HUDEP-2 (cell line): ENCODE measurements around the gene PYGM.

Experiments used
- DNase-seq, 76 experiments: peaks; one replicate each; lab custom pipeline; 2025; ENCODE audit not compliant: unreplicated experiment in 76 of 76; lab: John Stamatoyannopoulos, UW

The PYGM gene

DNA sequence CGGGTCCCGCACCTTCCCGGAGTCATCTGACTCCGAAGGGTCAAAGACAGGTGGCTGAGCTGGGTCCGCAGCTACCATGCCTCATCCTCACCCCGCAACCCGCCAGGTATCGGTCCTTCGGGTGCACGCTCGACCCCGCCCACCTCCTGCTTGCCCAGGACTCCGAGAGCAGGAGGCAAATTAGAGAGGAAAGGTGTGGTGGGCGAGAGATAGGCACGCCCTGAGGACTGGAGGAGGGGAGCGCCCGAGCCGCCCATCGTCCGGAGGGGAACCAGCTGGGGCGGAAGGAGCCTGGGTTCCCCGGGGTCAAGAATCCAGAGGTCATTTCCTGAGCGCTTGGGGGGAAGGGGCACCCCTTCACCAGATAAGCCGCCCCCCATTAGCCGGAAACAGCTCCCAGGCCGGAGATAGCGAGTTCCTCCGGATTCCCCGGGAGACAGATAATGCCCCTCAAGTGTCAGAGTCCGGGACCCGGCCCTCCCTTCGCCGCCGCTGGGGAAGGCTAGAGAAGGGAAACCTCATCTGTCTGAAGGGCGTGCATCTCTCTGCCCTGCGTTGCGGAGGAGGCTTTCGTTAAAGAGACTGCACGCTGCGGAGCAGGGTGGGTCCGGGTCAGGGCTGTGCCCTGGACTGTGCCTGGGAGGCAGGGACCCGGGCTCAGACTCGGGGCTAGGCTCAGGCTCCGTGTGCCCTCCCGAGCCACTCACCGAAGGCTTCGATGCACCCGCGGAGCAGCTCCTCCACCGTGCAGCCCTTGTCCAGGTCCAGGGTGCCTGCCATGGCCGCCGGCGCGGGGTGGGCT is 17.5 kb downstream of the PYGM start:
- peak in 8 of 76 experiments; percentile 12 to 82 (median 34) for DNase-seq

DNA sequence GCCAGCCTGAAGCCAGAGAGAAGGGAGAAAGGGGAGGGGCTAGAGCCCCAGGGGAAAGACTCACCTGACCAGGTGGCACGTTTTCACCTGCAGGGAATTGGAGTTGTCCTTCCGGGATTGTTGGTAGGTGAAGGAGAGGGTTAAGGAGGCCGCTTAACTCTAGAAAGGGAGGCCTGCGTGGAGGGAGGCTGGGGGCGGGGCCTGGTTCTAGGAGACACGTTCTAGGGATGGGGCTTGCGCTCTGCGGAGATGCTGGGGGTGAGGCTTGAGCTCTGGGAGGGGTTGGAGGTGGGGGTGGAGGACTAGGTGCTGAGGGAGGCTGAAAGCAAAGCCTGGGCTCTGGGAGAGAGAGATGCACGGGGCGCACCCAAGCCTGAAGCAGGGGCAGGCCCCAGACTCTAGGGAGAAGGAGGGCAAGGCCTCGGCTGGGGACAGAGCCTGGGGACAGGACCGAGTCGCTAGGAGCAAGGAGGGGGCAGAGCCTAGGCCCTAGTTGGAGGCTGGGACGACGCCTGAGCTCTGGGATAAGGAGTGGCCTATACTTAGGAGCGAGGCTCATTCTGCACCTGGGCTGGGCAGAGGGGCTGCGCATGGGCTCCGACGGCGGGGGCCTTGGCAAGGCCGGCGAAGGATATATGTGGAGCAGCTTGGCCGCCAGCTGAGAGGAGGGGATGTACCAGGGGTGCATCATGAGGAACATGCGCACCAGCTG is 18.2 kb downstream of the PYGM start:
- no peak for DNase-seq

DNA sequence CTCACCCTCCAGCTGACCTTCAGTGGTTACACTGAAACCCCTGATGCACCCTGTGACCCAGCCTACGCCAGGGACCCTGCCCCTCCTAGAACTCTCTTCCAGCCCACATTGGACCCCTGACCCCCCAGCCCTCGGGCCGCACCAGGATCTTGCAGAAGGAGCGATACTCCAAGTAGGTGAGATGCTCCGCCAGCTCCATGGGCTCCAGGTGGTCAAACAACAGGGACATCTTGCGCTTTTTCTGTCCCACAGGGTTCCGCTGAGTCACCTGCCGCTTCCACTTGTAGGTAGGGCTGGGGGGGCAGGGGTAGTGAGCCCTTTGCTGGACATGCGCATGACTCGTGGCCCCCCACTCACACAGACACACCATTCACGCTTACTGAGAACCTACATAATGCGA is 19.9 kb downstream of the PYGM start:
- no peak for DNase-seq

DNA sequence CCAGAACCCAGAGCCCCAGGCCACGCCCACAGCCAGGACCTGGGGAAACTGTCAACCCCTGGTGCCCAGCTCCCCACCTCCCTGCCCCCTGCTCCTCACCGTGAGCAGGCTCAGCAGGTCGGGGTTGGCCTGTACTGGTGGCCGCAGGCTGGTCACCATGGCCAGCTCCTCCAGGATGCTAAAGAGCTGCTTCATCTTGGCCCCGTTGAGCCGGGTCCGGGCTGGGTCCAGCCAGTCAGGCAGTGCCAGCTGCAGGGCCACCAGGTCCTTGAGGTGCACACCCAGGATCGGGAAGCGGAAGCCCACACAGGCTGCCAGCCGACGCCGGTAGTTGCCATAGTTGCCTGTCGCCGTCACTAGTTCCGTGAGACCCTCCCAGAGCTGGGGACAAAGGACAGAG is 23.1 kb downstream of the PYGM start:
- no peak for DNase-seq

DNA sequence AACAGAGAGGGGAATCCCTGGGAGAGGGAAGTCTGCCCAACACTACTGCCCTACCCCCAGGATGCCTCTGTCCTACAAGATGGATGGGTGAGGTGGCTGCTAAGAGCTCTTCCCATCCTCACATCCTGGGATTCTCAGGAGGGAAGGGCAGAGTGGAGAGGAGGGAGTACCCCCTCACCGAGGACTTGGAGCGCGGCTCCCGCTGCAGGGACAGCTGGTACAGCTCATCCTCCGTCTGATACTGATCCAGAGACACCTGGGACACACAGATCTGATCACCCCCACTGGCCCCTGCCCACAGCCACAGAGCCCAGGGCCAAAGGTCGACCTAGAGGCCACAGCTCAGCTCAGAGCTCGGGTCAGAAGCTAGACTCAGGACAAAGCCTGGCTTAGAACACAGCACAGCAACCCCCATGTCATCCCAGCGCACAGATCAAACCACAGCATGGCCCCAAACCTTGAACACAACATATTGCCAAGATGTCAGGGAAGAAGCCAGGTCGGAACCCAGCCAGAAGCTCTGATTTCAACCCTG is 24.0 kb downstream of the PYGM start:
- DNase-seq = no peak

DNA sequence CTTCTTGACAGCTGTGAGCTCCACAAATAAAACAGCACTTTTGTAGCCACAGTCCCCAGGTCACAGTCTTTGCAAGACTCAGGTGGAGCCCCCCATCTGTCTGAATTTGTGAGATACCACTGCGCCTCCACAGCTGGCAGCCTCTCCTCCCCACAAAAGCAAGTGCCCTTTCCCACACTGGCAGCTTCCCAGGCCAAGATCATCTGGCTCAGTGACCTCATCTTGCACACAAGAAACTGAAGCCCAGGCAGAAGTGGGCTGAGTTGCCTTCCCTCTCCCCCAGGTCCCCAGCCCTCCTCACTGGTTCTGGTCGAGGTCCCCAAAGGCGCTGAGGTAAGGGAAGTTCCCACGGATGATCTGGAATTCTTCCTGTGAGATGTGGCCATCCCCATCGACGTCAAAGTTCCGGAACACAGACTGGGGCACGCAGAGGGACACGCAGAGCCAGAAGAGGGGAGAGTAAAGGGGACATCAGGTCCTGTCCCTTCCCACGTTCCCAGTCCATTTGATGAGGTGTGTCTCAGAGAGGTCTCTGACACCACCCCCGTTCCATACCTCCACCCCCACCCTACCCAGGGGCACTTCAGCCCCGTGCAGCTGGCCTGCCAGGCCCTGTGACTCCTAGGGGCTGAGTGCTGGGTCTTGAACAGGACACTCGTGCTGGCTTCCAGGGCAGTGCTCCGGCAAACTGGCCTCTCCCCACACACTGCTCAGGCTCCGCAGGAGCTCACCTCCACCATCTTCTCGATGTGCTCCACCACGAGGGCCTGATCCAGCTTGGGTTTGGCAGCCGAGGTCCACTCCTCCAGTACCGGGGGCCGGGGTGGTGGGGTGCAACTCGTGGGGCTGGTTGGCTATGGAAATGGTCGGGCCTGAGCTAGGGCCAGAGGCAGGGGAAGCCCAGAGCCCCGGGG is 24.7 kb downstream of the PYGM start:
- DNase-seq = no peak

DNA sequence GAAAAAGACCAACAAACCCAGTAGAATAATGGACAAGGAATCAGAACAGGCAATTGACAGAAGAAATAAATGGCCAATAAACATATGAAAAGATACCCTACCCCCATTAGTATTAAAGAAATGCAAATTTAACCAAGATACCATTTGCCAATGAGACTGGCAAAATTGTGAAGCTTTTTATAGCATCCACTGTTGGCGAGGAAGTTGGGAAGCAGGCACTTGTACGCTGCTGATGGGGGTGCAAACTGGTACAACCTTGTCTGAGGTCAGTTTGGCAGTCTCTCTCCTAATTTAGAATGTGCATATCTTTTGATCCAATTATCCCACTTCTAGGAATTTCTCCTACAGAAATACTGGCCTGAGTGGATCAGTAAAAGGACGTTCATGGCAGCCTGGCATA is 28.2 kb downstream of the PYGM start:
- no peak for DNase-seq

DNA sequence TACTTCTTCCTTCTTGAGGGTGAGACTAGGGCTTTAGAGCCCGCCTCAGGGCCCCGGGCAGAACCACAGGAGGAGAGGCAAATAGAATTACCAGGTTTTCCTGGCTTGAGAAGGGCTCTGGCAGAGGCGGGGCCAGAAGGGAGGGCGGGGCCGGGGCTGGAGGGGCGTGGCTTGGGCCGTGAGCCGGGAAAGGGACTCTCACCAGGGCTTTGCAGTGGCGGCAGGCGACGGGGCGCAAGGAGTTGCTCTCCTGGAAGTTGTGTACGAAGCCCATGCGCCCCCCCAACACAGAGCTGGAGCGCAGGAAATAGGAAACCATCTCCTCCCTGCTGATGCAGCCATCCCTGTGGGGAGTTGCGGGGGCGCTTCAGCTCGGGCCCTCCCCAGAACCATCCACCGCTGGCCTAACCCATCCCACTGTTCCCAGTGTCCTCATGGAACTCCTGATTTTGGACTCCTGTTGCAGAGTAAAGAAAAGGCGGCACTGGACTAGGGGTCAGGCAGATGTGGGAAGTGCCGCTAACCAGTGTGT is 29.9 kb downstream of the PYGM start:
- DNase-seq = peak in 12 of 76 experiments; percentile 3 to 35 (median 15)

DNA sequence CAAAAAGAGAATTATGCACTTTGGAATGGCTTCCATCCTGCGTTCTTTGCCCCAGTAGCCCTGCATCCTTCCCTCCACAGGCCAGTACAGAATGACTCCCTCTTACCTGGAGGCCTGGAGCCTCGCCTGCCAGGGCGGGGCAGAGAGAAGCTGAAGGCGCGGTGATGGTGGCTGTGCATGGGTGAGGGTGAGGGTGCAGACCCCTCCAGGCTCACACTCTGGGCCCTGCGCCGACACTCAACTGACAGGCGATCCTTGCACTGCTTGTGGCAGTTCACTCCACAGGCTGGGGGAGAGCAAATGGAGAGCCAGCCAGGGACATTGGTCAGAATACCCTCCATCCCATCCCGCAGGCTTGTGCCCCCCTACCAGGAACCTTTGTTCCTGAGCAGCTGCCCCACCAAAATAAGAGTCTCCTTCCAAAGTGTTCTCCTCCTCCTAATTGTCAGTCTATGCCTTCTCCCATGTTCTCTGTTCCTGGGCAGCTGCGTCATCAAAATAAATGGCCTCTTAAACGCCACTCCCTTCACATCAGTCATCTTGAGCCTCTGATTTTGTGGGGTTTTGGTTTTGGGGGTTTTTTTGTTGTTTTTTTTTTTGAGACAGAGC is 30.9 kb downstream of the PYGM start:
- DNase-seq = no peak

DNA sequence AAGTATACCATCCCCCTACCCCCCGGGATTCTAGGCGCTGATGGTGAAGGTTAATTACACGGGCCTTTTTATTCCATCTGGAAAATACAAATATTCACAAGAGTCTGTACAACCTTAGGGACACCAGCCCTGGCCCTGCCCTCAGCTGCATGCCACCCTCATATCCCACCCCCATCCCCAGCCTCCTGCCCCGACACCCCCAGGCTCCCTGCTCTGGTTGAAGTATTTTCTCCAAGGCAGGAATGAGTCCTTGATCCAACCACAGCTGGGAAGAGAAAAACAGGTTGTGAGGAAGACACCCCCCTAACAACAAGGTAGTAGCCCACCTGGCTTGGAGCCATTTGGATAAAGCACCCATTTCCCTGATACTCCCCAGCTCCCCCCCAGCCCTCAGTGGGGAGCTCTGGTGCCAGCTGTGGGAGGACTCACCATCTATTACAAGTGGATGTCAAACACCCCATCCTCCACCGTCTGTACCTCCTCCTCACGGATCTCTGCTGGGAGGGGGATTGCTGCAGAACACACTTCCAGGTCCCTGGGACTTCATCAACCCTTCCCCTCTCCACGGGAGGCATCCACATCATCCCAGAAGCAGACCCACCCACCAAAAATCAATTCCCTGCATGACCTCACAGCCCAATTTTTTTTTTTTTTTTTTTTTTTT is 32.8 kb downstream of the PYGM start:
- no peak for DNase-seq

DNA sequence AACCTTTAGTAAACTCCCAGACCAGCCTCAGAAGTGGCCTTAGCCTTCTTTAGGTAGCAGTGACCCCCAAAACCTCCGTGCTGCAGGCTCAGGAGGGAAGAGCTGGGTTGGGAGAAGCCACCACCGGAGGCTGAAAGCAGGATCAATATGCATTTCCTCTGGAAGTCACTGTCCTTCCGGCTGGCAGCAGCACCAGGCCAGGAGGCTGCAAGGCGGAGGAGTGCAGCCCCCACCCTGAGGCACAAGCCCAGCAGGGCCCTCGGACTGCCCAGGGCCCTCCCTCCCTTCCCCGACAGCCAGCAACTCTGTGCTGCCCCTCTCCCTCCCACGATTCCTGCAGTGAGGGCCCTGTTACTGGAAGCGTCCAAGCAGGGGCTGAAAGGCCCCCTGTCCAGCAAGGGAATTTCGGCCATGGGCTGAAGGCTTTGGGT is 33.5 kb downstream of the PYGM start:
- DNase-seq = no peak

DNA sequence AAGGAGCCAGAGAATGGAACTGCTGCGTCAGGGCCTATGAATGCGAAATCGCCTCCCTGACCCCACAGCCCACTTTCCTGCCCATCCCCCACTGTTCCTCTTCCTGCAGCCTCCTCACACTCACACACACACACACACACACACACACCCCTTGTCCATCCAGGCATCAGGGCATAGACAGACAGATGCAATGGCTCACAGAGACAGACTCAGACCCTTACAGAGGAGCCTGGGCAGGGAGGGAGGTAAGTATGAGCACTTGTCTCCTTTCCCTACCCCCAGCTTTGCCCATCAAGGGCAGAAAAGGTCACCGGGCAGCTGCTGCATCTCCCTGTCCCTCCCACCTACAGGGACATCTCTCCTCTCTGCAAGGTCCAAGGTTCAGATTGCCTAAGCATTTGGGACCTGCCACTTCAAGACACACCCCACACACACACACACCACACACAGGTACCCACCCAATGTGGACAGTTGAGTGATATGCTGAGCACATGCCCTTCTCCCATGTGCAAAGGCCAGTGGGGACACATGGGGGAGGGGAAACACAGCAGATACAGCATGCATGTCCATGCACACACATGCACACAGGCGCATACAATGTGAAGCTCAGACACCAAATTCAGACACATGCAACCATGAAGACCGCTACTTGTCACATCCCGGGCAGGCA is 34.8 kb downstream of the PYGM start:
- DNase-seq = no peak

DNA sequence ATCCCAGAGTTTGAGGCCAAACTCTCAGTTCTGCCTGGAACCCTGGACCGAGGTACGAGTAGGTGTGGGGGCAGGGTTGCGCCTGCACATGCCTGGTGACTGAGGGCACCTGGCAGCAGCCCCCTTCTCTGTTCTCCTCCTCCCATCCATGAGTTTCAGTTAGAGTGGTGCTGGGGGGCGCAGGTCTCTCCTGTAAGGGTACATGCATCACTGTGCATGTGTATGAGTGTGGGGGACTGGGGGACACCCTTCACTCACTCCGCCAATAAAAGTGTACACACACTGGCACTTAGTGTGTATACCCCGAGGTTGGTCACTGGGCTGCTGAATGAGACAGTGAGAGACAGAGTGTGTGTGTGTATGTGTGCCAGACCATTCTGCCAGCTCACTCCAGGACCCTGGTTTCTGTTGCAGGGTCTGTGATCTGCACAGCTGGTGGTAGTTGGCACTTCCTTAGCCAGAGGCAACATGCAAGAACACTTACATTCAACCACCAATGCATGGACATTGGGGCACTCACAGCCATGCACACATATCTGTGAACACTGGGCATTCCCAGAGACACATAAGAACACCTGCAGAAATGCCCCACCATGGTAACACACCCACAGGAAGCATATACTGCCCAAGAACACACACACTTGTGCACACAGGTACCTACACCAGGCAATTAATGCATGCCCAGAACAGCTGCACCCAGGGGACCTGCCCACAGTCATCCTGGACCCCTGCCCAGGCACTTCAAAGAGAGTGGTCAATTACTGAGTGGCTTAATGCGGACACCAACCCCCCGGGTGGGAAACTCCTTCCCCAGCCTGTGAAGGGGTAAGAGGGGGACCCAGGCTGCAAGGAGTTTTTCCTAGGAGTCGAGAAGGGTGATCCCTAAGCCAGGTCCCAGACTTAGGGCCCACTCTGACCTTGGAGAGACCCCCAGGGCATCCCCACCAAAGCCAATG is 35.6 kb downstream of the PYGM start:
- no peak for DNase-seq

DNA sequence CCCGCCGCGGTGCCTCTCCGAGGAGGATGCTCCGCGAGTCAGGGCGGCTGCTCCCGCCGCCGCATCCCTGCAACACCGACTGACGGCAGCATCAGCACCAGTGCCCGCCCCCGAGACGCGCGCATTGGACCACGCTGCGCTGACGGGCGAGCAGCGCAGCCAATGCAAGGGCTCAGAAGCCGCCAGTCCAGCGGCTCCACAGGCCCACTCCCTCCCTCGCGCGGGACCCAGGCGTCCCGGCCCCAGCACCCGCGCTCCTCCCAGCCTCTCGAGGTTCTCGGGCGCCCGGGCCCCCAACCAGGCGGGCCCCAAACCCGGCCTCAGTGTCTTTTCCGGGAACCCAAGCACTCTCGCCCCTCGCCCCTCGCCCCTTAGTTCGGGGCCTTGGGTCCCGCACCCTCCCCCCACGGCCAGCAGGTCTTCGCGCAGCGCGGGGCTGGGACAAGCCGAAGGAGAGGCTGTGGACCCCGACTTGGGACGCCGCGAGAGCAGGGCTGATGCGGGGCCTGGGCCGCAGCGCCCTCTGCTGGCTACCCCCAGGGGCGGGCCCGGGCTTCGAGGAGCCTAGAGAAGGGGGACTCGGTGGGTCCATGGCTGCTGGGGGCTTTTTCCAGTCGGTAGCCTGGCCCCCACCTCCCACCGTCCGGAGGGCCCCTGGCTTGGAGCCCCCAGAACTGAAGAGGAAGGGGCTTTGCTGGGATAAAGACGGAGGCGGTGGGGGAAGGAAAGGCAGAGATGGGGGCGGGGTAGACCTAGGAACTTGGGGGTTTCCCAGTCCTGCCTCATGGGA is 36.5 kb downstream of the PYGM start, which contains the start of gene NRXN2:
NRXN2 (minus strand) TSS at position 81 of the 790 bp plus-strand sequence. CDS start 9,498 bp downstream, outside the sequence.
- peak in 57 of 76 experiments; percentile 8 to 67 (median 42) for DNase-seq

DNA sequence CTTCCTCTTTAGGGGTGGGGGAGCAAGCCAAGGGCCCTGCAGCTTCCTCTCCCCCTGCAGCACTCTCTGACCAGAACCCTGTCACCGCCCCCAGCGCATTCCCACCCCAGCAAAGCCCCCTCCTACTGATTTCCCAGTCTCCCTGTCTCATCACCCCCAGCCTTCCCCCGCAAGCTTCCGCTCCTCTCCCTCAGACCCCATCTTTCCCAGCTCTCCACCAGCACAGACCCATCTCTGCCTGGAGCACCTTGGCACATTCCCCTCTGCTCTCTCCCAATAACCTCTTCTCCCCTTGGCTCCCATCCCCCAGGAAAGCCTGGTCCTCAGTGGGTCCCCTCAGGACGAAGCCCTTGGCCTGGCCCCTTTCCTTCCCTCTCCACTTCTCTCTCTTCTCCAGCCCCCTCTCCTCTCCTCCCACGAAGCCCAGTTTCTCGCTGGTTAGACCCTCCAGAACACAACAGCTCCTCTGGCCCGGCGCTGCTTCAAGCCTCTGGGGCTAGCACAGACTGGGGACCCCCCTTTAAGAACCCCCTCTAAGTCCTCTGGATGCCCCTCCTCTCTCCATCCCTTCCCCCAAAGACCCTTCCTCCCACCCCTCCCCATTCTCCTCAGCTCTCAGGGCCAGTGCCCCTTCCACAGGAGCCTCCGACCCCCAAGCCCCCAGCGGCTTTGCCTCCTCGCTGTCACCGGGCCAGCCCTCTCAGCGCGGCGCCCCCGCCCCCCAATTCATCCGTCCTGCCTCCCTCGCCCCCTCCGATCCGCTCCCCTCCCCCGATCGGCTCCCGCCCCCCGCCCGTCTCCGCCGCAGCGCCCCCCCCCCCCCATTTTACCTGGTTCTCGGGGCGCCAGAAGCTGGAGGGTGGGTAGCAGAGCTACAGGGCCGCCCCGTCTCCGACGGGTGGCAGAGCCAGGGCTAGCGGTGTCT is 37.4 kb downstream of the PYGM start:
- no peak for DNase-seq

DNA sequence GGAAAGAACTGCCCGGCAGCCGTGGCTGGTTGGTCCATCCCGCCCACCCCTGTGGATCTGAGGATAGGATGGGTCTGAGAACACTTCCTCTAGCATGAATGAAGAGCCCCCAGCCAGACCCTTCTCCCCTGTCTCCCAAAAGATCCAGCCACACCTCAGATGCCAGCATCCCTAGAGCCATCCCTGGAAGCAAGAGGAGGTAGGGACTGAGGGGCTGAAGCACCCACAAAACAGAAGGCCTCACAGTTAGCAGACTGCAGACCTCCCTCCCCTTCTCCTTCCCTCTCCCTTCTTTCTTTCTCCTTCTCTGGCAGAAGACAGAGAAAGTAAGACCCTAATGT is 38.4 kb downstream of the PYGM start:
- DNase-seq = no peak
